Measurements from ENCODE around the gene TSG101.

Gene TSG101

DNA sequence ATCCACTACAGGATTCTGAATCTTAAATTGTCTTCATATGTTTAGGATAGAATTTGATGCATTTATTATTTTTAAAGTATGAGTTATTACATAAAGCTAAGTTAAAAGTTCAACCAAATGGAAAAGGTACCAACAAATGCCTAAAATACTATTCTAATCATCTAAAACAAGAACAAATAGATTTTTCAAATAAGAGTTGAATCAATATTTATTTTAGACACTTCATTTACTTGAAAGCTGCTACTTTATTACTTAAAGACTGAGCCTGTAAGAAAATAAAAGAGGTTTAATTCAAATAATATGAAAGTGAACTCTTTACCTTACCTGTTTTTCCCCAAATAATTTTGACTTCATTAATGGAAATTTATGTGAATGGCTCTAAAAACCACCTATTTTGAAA, 54.2 kb downstream of the TSG101 start:
- Histone ChIP-seq H3K27ac (ENCODE audit: low read depth, low read length) (no peak overlapping the region), H3K4me3 (ENCODE audit: low read depth in 1 of 5, low read length in 5 of 5) (no peak overlapping the region), H3K27me3 (ENCODE audit: control insufficient read depth in 5 of 5, insufficient read depth in 4 of 5, low read length in 5 of 5) (no peaks in the 10 kb centered on the region), H3K36me3 (ENCODE audit: control insufficient read depth in 5 of 5, insufficient read depth in 5 of 5, low read length in 5 of 5) (peaks cover 10 to 25% (median 18%) of the 10 kb centered on the region in 5 donors), H3K9me3 (ENCODE audit: control insufficient read depth in 5 of 5, low read length in 5 of 5) (no peaks in the 10 kb centered on the region), H3K9ac (ENCODE audit: low read length in 5 of 5) (no peak overlapping the region), H3K4me1 (ENCODE audit: control insufficient read depth in 5 of 5, insufficient read depth in 5 of 5, low read length in 5 of 5) (no peaks in the 10 kb centered on the region)

DNA sequence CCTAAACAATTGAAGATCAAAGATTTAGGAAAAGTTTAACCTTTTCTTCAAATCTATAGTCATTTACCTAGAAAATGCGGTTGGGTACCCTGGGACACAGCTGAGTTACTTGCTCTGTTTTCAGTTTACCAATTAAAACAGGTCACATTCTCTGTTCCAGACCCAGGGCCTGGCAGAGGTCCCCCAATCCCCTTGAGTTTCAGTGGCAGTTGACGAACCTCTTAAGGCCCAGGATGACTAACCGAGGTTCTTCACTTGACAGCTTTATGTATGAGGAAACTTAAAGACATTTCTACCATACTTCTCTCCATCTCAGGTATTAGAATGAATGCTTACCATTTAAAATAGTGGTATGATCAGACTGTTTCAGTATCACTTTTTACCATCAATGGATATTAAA, 54.7 kb downstream of the TSG101 start:
- H3K4me3 ChIP-seq (ENCODE audit: low read depth in 1 of 5, low read length in 5 of 5): no peak overlapping the region
- no peaks in the 10 kb centered on the region for H3K27me3 ChIP-seq (ENCODE audit: control insufficient read depth in 5 of 5, insufficient read depth in 4 of 5, low read length in 5 of 5)
- peaks cover 6 to 20% (median 15%) of the 10 kb centered on the region in 5 donors for H3K36me3 ChIP-seq (ENCODE audit: control insufficient read depth in 5 of 5, insufficient read depth in 5 of 5, low read length in 5 of 5)
- no peak overlapping the region for H3K9ac ChIP-seq (ENCODE audit: low read length in 5 of 5)
- no peak overlapping the region for H3K27ac ChIP-seq (ENCODE audit: low read depth, low read length)
- no peaks in the 10 kb centered on the region for H3K9me3 ChIP-seq (ENCODE audit: control insufficient read depth in 5 of 5, low read length in 5 of 5)
- H3K4me1 ChIP-seq (ENCODE audit: control insufficient read depth in 5 of 5, insufficient read depth in 5 of 5, low read length in 5 of 5): no peaks in the 10 kb centered on the region

DNA sequence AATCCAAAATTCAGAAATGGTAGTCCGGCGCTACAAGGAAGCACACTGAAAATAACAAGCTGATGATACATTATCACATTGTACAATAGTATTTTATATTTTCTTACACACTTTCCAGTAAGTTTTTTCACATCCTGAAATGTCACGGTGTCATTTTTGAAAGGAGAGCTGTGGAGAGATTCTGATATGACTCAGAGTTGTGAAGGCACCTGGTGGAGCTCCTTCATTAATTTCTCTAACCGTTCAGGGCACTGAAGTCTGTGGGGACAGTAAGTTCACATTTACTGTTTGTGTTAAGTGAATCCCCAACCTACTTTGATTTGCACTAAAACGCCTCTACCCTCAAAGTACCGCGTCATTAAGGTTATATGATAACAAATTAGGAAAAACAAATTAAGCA, 57.8 kb downstream of the TSG101 start:
- no peaks in the 10 kb centered on the region for H3K9me3 ChIP-seq (ENCODE audit: control insufficient read depth in 5 of 5, low read length in 5 of 5)
- no peaks in the 10 kb centered on the region for H3K27me3 ChIP-seq (ENCODE audit: control insufficient read depth in 5 of 5, insufficient read depth in 4 of 5, low read length in 5 of 5)
- H3K4me1 ChIP-seq (ENCODE audit: control insufficient read depth in 5 of 5, insufficient read depth in 5 of 5, low read length in 5 of 5): no peaks in the 10 kb centered on the region
- H3K36me3 ChIP-seq (ENCODE audit: control insufficient read depth in 5 of 5, insufficient read depth in 5 of 5, low read length in 5 of 5): peaks cover 0 to 4% (median 0%) of the 10 kb centered on the region in 5 donors
- H3K27ac ChIP-seq (ENCODE audit: low read depth, low read length): no peak overlapping the region
- no peak overlapping the region for H3K9ac ChIP-seq (ENCODE audit: low read length in 5 of 5)
- H3K4me3 ChIP-seq (ENCODE audit: low read depth in 1 of 5, low read length in 5 of 5): no peak overlapping the region

DNA sequence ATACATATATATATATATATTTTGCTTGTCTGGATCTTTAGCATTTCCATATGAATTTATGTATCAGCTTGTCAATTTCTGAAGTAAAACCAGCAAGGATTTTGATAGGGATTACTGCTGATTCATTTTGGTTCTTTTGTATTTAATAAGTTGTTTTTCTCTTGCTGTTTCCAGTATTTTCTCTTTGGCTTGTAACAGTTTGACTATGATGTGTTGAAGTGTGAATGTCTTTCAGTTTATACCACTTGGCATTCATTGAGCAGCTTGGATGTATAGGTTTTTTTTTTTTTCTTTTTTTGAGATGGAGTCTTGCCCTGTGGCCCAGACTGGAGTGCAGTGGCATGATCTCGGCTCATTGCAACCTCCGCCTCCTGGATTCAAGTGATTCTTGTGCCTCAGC, 58.7 kb downstream of the TSG101 start:
- Histone ChIP-seq H3K27ac (ENCODE audit: low read depth, low read length) (no peak overlapping the region), H3K27me3 (ENCODE audit: control insufficient read depth in 5 of 5, insufficient read depth in 4 of 5, low read length in 5 of 5) (no peaks in the 10 kb centered on the region), H3K36me3 (ENCODE audit: control insufficient read depth in 5 of 5, insufficient read depth in 5 of 5, low read length in 5 of 5) (peaks cover 0 to under 1% (median 0%) of the 10 kb centered on the region in 5 donors), H3K4me3 (ENCODE audit: low read depth in 1 of 5, low read length in 5 of 5) (no peak overlapping the region), H3K9ac (ENCODE audit: low read length in 5 of 5) (no peak overlapping the region), H3K9me3 (ENCODE audit: control insufficient read depth in 5 of 5, low read length in 5 of 5) (no peaks in the 10 kb centered on the region), H3K4me1 (ENCODE audit: control insufficient read depth in 5 of 5, insufficient read depth in 5 of 5, low read length in 5 of 5) (no peaks in the 10 kb centered on the region)

DNA sequence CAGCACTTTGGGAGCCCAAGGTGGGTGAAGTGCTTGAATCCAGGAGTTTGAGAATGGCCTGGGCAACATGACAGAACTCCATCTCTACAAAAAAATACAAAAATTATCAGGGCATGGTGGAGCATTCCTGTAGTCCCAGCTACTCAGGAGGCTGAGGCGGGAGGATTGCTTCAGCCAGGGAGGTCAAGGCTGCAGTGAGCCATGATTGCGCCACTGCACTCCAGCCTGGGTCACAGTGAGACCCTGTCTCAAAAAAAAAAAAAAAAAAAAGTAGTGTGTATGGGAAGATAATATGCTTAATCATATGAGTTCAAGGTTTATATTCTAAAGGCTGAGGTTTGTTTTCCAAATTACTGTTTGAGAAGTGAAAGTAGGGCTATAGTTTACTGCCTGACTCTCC, 60.3 kb downstream of the TSG101 start:
- Histone ChIP-seq H3K4me3 (ENCODE audit: low read depth in 1 of 5, low read length in 5 of 5) (no peak overlapping the region), H3K27ac (ENCODE audit: low read depth, low read length) (no peak overlapping the region), H3K36me3 (ENCODE audit: control insufficient read depth in 5 of 5, insufficient read depth in 5 of 5, low read length in 5 of 5) (no peaks in the 10 kb centered on the region), H3K4me1 (ENCODE audit: control insufficient read depth in 5 of 5, insufficient read depth in 5 of 5, low read length in 5 of 5) (no peaks in the 10 kb centered on the region), H3K9me3 (ENCODE audit: control insufficient read depth in 5 of 5, low read length in 5 of 5) (no peaks in the 10 kb centered on the region), H3K27me3 (ENCODE audit: control insufficient read depth in 5 of 5, insufficient read depth in 4 of 5, low read length in 5 of 5) (no peaks in the 10 kb centered on the region), H3K9ac (ENCODE audit: low read length in 5 of 5) (no peak overlapping the region)

DNA sequence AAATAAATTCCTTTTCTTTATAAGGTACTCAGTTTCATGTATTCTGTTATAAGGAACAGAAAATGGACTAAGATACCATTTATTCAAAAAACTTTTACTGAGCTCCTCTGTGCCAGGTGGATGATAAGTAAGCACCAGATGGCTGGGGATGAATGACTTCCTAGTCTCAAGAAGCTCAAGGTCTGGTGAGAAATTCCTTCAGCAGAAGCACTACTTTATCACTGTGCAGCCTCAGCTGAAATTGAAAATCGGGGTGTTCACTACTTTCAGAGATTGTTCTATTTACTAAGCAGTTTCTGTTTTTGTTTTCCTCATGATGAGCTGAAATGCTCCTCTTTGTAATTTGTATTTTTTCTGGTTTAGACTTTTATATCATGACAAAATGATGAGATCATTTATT, 63.3 kb downstream of the TSG101 start:
- Histone ChIP-seq H3K9ac (ENCODE audit: low read length in 5 of 5) (no peak overlapping the region), H3K27ac (ENCODE audit: low read depth, low read length) (no peak overlapping the region), H3K36me3 (ENCODE audit: control insufficient read depth in 5 of 5, insufficient read depth in 5 of 5, low read length in 5 of 5) (no peaks in the 10 kb centered on the region), H3K27me3 (ENCODE audit: control insufficient read depth in 5 of 5, insufficient read depth in 4 of 5, low read length in 5 of 5) (no peaks in the 10 kb centered on the region), H3K4me3 (ENCODE audit: low read depth in 1 of 5, low read length in 5 of 5) (no peak overlapping the region), H3K9me3 (ENCODE audit: control insufficient read depth in 5 of 5, low read length in 5 of 5) (no peaks in the 10 kb centered on the region), H3K4me1 (ENCODE audit: control insufficient read depth in 5 of 5, insufficient read depth in 5 of 5, low read length in 5 of 5) (no peaks in the 10 kb centered on the region)

DNA sequence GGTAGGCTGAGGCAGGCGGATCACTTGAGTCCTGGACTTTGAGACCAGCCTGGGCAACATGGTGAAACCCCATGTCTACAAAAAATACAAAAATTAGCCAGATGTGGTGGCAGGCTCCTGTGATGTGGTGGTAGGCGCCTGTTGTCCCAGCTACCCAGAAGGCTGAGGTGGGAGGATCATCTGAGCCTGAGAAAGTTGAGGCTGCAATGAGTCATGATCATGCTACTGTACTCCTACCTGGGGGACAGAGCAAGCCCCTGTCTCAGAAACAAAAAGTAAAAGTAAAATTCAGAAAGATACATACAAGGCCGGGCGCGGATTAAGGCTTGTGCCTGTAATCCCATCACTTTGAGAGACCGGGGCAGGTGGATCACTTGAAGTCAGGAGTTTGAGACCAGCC, 64.8 kb downstream of the TSG101 start:
- H3K4me1 ChIP-seq (ENCODE audit: control insufficient read depth in 5 of 5, insufficient read depth in 5 of 5, low read length in 5 of 5): no peaks in the 10 kb centered on the region
- no peak overlapping the region for H3K9ac ChIP-seq (ENCODE audit: low read length in 5 of 5)
- no peak overlapping the region for H3K27ac ChIP-seq (ENCODE audit: low read depth, low read length)
- H3K36me3 ChIP-seq (ENCODE audit: control insufficient read depth in 5 of 5, insufficient read depth in 5 of 5, low read length in 5 of 5): no peaks in the 10 kb centered on the region
- no peaks in the 10 kb centered on the region for H3K9me3 ChIP-seq (ENCODE audit: control insufficient read depth in 5 of 5, low read length in 5 of 5)
- no peak overlapping the region for H3K4me3 ChIP-seq (ENCODE audit: low read depth in 1 of 5, low read length in 5 of 5)
- no peaks in the 10 kb centered on the region for H3K27me3 ChIP-seq (ENCODE audit: control insufficient read depth in 5 of 5, insufficient read depth in 4 of 5, low read length in 5 of 5)

DNA sequence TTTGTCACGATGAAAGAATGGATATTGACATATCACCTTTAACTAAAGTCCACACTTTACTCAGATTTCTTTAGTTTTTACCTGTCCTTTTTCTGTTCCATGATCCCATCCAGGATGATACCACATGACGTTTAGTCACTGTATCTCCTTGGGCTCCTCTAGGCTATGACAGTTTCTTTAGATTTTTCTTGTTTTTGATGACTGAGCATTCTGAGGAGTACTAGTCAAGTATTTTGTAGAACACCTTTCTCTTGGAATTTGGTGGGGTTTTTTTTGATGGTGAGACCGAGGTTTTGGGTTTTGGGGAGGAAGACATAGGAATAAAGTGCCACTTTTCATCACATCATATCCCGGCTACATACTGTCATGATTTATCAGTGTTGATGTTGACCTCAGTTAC, 67.1 kb downstream of the TSG101 start:
- no peak overlapping the region for H3K27ac ChIP-seq (ENCODE audit: low read depth, low read length)
- no peak overlapping the region for H3K9ac ChIP-seq (ENCODE audit: low read length in 5 of 5)
- H3K36me3 ChIP-seq (ENCODE audit: control insufficient read depth in 5 of 5, insufficient read depth in 5 of 5, low read length in 5 of 5): no peaks in the 10 kb centered on the region
- H3K9me3 ChIP-seq (ENCODE audit: control insufficient read depth in 5 of 5, low read length in 5 of 5): no peaks in the 10 kb centered on the region
- peaks cover 0 to 9% (median 0%) of the 10 kb centered on the region in 5 donors for H3K27me3 ChIP-seq (ENCODE audit: control insufficient read depth in 5 of 5, insufficient read depth in 4 of 5, low read length in 5 of 5)
- no peak overlapping the region for H3K4me3 ChIP-seq (ENCODE audit: low read depth in 1 of 5, low read length in 5 of 5)
- H3K4me1 ChIP-seq (ENCODE audit: control insufficient read depth in 5 of 5, insufficient read depth in 5 of 5, low read length in 5 of 5): no peaks in the 10 kb centered on the region

DNA sequence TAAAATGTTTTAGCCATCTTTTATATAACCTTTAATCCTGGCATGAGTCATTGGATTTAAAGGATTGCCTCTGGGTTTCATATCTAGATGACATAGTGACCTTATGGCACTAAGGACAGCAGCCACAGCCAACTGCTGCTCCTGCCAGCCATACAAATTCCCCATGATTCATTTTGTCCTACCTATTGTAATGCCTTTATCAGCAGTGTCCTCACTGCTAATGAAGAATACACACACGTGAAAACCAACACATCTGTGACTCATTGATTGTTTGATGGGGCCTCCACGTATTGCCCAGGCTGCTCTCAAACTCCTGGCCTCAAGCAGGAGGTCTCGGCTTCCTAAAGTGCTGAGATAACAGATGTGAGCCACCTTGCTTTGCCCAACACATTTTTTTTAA, 69.3 kb downstream of the TSG101 start:
- Histone ChIP-seq H3K27ac (ENCODE audit: low read depth, low read length) (no peak overlapping the region), H3K4me3 (ENCODE audit: low read depth in 1 of 5, low read length in 5 of 5) (no peak overlapping the region)

DNA sequence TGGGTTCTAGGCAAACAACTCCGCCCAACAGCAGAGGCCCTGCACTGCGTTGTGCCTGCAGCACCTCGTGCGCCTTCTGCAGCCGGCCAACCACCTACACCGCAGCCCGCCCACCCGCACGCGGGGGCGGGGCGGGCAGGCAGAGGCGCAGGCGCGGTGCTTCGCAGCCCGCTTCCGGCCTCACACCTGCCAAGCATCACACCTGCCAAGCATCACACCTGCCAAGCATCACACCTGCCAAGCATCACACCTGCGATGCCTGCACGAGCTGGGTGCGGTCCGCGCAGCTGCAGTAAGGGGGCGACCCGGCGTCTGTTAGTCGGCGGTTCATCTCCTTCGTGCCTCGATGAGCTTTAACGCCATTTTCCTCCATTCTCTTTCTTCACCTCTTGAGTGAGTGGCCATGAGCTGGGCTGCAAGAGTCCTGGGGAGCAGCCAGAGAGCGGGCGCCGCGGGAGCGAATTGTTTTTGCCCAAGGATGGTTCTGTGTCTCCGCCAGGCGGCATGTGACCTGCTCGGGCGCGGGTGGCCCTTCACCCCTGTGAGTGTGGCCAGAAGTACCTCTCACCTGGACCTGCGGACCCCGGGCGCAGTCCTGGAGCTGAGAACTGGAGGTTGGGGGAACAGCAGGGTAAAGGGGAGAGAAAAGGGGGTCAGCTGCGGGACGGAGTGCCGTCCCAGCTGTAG, 70.9 kb downstream of the TSG101 start, which contains the start of gene LDHAL6A:
Gene LDHAL6A (plus strand): TSS at position 171 of the 687 bp plus-strand sequence. CDS start 825 bp downstream, outside the sequence.
- H3K9me3 ChIP-seq (ENCODE audit: control insufficient read depth in 5 of 5, low read length in 5 of 5): no peaks in the 10 kb centered on the region
- no peak within 1 kb of the TSS for H3K27ac ChIP-seq (ENCODE audit: low read depth, low read length)
- no peaks in the 10 kb centered on the region for H3K36me3 ChIP-seq (ENCODE audit: control insufficient read depth in 5 of 5, insufficient read depth in 5 of 5, low read length in 5 of 5)
- no peak within 1 kb of the TSS for H3K9ac ChIP-seq (ENCODE audit: low read length in 5 of 5)
- H3K4me3 ChIP-seq (ENCODE audit: low read depth in 1 of 5, low read length in 5 of 5): no peak within 1 kb of the TSS
- no peaks in the 10 kb centered on the region for H3K4me1 ChIP-seq (ENCODE audit: control insufficient read depth in 5 of 5, insufficient read depth in 5 of 5, low read length in 5 of 5)
- peaks cover 0 to 9% (median 0%) of the 10 kb centered on the region in 5 donors for H3K27me3 ChIP-seq (ENCODE audit: control insufficient read depth in 5 of 5, insufficient read depth in 4 of 5, low read length in 5 of 5)

More for the DNA sequence above, 69.3 kb downstream of the TSG101 start:
- Histone ChIP-seq H3K9me3 (ENCODE audit: control insufficient read depth in 5 of 5, low read length in 5 of 5) (no peaks in the 10 kb centered on the region), H3K27me3 (ENCODE audit: control insufficient read depth in 5 of 5, insufficient read depth in 4 of 5, low read length in 5 of 5) (peaks cover 0 to 9% (median 0%) of the 10 kb centered on the region in 5 donors), H3K4me1 (ENCODE audit: control insufficient read depth in 5 of 5, insufficient read depth in 5 of 5, low read length in 5 of 5) (no peaks in the 10 kb centered on the region), H3K9ac (ENCODE audit: low read length in 5 of 5) (no peak overlapping the region), H3K36me3 (ENCODE audit: control insufficient read depth in 5 of 5, insufficient read depth in 5 of 5, low read length in 5 of 5) (no peaks in the 10 kb centered on the region)

Data from subcutaneous abdominal adipose tissue (tissue), 5 donors.